ENCODE results near the gene CCKAR. TPM values are rescaled to one million over a fixed set of nuclear protein-coding genes. Genes with fewer than 3 reads are reported as not detected.

CCKAR gene
- total RNA-seq, 1 donor from 2014 or later = not detected

DNA sequence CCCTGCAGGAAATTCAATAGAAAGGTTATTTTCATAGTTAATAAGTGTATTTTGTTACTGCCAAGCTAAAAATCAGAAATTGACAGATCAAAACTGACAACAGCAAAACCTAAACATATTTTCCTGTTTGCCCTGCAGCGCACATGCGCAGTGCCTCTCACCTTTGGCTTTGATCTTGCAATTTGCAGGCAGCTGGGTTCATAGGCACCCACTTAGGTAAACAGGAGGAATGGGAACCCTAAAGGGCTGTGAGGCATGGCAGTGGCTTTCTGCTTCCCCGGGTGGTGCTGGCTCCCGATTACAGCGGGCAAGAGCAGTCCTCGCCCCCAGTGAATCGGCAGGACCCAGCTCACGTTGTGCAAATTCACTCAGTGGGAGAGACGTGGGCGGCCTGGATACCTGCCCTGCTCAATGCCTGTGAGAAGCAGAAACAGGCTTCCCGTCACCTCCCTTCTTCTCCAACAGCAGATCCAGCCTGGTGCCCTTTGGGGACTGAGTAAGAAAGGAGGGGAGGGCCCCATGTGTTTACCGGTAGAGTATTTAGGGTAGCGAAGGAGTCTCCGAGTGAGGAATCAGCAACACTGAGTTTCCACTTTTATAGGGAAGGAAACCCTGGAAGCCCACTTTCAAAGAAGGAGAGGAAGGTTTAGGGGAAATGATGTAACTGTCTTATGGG, 25.7 kb downstream of the CCKAR start:
- Mint-ChIP-seq H3K9me3 (ENCODE audit: low read depth) (peaks cover 4% of the 10 kb centered on the region), H3K4me1 (ENCODE audit: low read depth) (peaks cover 6% of the 10 kb centered on the region), H3K27ac (ENCODE audit: unreplicated experiment) (no peak overlapping the region), H3K4me3 (ENCODE audit: unreplicated experiment) (no peak overlapping the region), H3K36me3 (ENCODE audit: low read depth) (no peaks in the 10 kb centered on the region), H3K27me3 (ENCODE audit: low read depth) (peaks cover 2% of the 10 kb centered on the region)
- TF ChIP-seq, protein P1, sequence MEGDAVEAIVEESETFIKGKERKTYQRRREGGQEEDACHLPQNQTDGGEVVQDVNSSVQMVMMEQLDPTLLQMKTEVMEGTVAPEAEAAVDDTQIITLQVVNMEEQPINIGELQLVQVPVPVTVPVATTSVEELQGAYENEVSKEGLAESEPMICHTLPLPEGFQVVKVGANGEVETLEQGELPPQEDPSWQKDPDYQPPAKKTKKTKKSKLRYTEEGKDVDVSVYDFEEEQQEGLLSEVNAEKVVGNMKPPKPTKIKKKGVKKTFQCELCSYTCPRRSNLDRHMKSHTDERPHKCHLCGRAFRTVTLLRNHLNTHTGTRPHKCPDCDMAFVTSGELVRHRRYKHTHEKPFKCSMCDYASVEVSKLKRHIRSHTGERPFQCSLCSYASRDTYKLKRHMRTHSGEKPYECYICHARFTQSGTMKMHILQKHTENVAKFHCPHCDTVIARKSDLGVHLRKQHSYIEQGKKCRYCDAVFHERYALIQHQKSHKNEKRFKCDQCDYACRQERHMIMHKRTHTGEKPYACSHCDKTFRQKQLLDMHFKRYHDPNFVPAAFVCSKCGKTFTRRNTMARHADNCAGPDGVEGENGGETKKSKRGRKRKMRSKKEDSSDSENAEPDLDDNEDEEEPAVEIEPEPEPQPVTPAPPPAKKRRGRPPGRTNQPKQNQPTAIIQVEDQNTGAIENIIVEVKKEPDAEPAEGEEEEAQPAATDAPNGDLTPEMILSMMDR (IDR thresholded peaks at IDR 0.05) = no peak
- no peak for DNase-seq (ENCODE audit: low spot score)

DNA sequence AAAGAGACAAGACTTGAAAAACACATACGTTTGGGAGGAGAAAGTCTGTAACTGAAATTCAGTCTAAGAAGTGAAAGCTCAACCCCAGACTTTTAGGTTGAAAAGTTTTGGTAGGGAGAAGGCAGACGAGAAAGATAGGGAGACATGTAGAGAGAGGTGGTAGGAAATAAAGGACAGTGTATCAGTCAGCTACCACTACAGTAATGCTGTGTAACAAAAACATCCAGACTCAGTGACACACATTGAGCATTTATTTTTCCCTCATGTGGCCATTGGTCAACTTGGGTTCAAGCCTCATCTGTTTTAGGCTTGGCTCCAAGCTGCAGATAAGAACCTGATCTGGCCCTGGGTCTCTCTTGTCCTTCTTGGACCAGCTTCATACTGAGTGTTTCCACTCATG, 26.9 kb downstream of the CCKAR start:
- no peaks in the 10 kb centered on the region for H3K36me3 Mint-ChIP-seq (ENCODE audit: low read depth)
- no peak overlapping the region for H3K27ac Mint-ChIP-seq (ENCODE audit: unreplicated experiment)
- H3K4me3 Mint-ChIP-seq (ENCODE audit: unreplicated experiment) = no peak overlapping the region
- H3K4me1 Mint-ChIP-seq (ENCODE audit: low read depth) = peaks cover 15% of the 10 kb centered on the region
- peaks cover 4% of the 10 kb centered on the region for H3K9me3 Mint-ChIP-seq (ENCODE audit: low read depth)
- DNase-seq (ENCODE audit: low spot score) = no peak
- TF ChIP-seq, protein P1 (IDR thresholded peaks at IDR 0.05) = no peak
- H3K27me3 Mint-ChIP-seq (ENCODE audit: low read depth) = peaks cover 2% of the 10 kb centered on the region

DNA sequence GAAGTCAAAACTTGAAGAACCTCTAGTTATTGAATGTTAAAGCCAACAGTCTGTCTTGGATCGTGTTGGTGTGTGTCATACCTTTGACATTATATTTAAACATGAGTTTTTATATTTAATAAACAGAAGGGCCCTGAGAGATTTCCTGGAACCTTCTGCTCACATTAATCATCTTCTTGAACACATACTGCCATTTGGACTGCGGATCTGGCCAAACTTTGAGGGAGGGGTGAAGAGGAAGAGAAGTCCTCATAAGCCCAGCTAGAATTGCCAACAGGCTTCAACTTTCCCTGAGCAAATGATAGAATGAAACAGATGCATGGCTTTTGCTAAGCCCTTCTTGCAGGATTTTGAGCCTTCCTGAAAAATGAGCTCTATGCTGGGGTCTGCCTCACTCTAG, 27.4 kb downstream of the CCKAR start:
- H3K4me3 Mint-ChIP-seq (ENCODE audit: unreplicated experiment) = no peak overlapping the region
- peaks cover 20% of the 10 kb centered on the region for H3K4me1 Mint-ChIP-seq (ENCODE audit: low read depth)
- DNase-seq (ENCODE audit: low spot score) = no peak
- no peaks in the 10 kb centered on the region for H3K36me3 Mint-ChIP-seq (ENCODE audit: low read depth)
- peaks cover 2% of the 10 kb centered on the region for H3K27me3 Mint-ChIP-seq (ENCODE audit: low read depth)
- TF ChIP-seq, protein P1 (IDR thresholded peaks at IDR 0.05) = no peak
- peaks cover 4% of the 10 kb centered on the region for H3K9me3 Mint-ChIP-seq (ENCODE audit: low read depth)
- H3K27ac Mint-ChIP-seq (ENCODE audit: unreplicated experiment) = no peak overlapping the region

- H3K27me3 Mint-ChIP-seq (ENCODE audit: low read depth) = no peaks in the 10 kb centered on the region
- DNase-seq (ENCODE audit: low spot score) = no peak
- TF ChIP-seq, protein P1 (IDR thresholded peaks at IDR 0.05) = no peak
- peaks cover 3% of the 10 kb centered on the region for H3K9me3 Mint-ChIP-seq (ENCODE audit: low read depth)
- H3K4me1 Mint-ChIP-seq (ENCODE audit: low read depth) = peaks cover 29% of the 10 kb centered on the region
- no peak overlapping the region for H3K27ac Mint-ChIP-seq (ENCODE audit: unreplicated experiment)
- H3K36me3 Mint-ChIP-seq (ENCODE audit: low read depth) = no peaks in the 10 kb centered on the region
- H3K4me3 Mint-ChIP-seq (ENCODE audit: unreplicated experiment) = no peak overlapping the region
Measured at GRCh38 chr4:26459756-26460530, 30.3 kb downstream of the CCKAR start.

DNA sequence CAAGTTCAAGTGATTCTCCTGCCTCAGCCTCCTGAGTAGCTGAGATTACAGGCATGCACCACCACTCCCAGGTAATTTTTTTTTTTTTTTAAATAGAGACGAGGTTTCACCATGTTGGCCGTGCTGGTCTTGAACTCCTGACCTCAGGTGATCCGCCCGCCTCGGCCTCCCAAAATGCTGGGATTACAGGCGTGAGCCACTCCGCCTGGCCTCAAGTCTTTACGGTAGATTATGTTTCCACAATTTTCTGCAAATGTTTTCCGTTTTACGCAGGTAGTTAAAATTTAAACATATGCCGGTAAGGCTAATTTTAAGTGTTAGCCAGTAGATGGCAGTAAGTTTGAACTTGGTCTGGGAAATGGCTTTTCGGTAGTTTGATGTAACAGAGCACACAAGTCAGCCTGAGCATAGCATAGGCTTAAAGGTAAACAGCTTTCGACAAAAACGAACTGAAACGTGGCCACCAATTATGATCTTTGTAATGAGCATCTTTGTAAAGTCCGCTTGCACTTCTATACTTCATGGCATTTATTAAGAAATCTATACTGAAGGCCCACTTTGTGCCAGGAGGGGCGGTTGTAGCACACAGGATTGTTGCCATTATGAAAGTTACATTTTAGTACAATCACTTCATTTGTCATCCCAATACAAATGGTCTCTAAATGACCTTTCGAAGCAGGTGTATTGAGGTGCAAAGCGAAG, 31.1 kb downstream of the CCKAR start:
- no peak for DNase-seq (ENCODE audit: low spot score)
- Mint-ChIP-seq H3K9me3 (ENCODE audit: low read depth) (peaks cover 4% of the 10 kb centered on the region), H3K36me3 (ENCODE audit: low read depth) (no peaks in the 10 kb centered on the region), H3K27me3 (ENCODE audit: low read depth) (no peaks in the 10 kb centered on the region), H3K4me3 (ENCODE audit: unreplicated experiment) (no peak overlapping the region), H3K4me1 (ENCODE audit: low read depth) (peaks cover 29% of the 10 kb centered on the region), H3K27ac (ENCODE audit: unreplicated experiment) (no peak overlapping the region)
- TF ChIP-seq, protein P1 (IDR thresholded peaks at IDR 0.05) = peak; percentile 88

Measured in chondrocyte (in vitro differentiated cells).